Panc1 (cell line): ENCODE data around the gene RMP24.

Experiments
- POLR2AphosphoS5 ChIP-seq: IDR thresholded peaks from 2 replicates; pipeline ENCODE4 v1.6.1; 2012; ENCODE audit warnings: mild to moderate bottlenecking, low read depth, low read length, moderate library complexity
- SIN3A ChIP-seq: IDR thresholded peaks from 2 replicates; pipeline ENCODE4 v1.6.1; 2012; ENCODE audit warnings: low read depth, mild to moderate bottlenecking, low read length, moderate library complexity, borderline replicate concordance; ENCODE audit not compliant: insufficient read depth
- TF ChIP-seq, protein P1 (sequence below): fragments of 450-650 bp; IDR thresholded peaks from 2 replicates; pipeline ENCODE4 v1.5.1; 2017; ENCODE audit warnings: mild to moderate bottlenecking
- TF ChIP-seq, protein P2 (sequence below), 2 experiments: IDR thresholded peaks; 2 replicates each; pipeline ENCODE4 v1.6.1; 2011 to 2012; ENCODE audit warnings: low read depth in 2 of 2, control low read depth in 1 of 2, low read length in 1 of 2, mild to moderate bottlenecking in 1 of 2, moderate library complexity in 1 of 2; ENCODE audit not compliant: insufficient read depth in 1 of 2

DNA sequence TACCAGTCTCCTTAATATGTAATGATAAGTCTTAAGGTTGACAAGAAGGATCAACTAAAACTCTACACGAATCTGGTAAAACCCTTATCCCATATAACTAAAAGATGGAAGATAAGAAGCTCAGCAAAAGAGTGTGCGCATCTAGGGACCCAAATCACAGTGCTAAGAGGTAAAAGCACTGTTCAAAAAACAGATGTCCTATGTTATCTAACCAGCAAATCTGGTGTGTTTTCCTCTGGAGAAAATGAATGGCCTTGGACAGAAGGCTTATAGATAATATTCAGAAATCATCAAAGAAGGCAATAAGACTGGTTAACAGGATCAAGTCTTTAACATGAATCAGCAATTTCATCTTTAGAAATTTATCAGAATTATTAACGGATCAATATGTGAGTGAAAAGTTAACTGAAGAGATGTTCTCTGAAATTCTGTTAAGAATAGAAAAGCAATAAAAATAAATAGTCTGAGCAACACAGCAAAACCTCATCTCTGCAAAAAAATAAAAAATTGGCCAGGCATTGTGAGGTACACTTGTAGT, 47.8 kb downstream of the RMP24 start:
- TF ChIP-seq, protein P1, sequence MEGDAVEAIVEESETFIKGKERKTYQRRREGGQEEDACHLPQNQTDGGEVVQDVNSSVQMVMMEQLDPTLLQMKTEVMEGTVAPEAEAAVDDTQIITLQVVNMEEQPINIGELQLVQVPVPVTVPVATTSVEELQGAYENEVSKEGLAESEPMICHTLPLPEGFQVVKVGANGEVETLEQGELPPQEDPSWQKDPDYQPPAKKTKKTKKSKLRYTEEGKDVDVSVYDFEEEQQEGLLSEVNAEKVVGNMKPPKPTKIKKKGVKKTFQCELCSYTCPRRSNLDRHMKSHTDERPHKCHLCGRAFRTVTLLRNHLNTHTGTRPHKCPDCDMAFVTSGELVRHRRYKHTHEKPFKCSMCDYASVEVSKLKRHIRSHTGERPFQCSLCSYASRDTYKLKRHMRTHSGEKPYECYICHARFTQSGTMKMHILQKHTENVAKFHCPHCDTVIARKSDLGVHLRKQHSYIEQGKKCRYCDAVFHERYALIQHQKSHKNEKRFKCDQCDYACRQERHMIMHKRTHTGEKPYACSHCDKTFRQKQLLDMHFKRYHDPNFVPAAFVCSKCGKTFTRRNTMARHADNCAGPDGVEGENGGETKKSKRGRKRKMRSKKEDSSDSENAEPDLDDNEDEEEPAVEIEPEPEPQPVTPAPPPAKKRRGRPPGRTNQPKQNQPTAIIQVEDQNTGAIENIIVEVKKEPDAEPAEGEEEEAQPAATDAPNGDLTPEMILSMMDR = no peak
- TF ChIP-seq POLR2AphosphoS5 (no peak), SIN3A (no peak)
- TF ChIP-seq, protein P2, sequence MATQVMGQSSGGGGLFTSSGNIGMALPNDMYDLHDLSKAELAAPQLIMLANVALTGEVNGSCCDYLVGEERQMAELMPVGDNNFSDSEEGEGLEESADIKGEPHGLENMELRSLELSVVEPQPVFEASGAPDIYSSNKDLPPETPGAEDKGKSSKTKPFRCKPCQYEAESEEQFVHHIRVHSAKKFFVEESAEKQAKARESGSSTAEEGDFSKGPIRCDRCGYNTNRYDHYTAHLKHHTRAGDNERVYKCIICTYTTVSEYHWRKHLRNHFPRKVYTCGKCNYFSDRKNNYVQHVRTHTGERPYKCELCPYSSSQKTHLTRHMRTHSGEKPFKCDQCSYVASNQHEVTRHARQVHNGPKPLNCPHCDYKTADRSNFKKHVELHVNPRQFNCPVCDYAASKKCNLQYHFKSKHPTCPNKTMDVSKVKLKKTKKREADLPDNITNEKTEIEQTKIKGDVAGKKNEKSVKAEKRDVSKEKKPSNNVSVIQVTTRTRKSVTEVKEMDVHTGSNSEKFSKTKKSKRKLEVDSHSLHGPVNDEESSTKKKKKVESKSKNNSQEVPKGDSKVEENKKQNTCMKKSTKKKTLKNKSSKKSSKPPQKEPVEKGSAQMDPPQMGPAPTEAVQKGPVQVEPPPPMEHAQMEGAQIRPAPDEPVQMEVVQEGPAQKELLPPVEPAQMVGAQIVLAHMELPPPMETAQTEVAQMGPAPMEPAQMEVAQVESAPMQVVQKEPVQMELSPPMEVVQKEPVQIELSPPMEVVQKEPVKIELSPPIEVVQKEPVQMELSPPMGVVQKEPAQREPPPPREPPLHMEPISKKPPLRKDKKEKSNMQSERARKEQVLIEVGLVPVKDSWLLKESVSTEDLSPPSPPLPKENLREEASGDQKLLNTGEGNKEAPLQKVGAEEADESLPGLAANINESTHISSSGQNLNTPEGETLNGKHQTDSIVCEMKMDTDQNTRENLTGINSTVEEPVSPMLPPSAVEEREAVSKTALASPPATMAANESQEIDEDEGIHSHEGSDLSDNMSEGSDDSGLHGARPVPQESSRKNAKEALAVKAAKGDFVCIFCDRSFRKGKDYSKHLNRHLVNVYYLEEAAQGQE (IDR thresholded peaks at IDR 0.05; ENCODE audit: insufficient read depth in 1 of 2, low read depth in 2 of 2, low read length in 1 of 2) = no peak
